IPS-11a (cell line): ENCODE results near the gene AGAP3.

ENCODE experiments used
- H3K4me3 ChIP-seq: one replicate; pipeline ENCODE4 v1.5.1; 2013; ENCODE audit warnings: low read depth, low read length, control low read depth

The AGAP3 gene

DNA sequence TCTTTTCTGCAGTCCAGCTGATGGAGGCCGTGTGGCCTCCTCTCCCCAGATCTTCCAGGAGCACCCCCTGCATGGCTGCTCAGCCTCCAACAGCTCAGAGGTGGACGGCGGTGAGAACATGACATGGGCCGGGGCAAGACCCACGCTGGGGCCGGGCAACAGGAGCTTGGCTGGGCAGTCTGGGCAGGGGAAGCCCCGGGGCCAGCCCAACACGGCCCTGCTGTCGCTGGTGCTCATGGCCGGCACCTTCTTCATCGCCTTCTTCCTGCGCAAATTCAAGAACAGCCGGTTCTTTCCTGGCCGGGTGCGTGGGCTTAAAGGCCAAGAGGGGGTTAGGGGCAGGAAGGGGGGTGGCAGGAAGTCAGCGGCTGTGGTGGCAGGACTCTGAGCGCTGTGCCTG is 12.3 kb upstream of the AGAP3 start:
- no peak overlapping the region for H3K4me3 ChIP-seq

DNA sequence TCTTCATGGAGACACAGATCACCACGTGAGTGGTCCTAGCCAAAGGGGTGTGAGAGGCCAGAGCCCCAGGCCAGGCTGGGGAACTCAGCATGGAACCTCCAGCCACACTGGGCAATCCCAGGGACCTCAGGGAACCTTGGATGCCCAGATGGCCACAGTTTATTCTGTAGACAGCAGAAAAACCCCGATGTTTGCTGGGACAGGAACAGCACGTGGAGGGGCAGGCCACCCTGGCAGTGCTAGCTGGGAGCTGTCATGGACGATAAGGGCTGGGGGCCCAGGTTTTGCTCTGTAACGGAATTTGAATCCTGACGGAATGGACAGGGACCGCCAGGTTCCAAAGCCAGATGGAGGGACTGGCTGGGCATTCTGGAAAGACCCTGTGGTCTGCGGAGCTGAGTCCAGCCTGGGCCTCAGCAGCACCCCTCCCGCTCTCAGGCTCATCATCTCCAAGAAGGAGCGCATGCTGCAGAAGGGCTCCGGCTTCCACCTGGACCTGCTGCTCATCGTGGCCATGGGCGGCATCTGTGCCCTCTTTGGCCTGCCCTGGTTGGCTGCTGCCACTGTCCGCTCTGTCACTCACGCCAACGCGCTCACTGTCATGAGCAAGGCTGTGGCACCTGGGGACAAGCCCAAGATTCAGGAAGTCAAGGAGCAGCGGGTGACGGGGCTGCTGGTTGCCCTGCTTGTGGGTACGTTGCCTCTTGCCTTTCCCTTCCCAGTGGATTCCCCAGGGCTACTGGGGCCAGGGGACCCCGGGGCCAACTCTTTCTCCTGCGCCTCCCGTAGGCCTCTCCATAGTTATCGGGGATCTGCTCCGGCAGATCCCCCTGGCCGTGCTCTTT is 11.2 kb upstream of the AGAP3 start:
- H3K4me3 ChIP-seq: no peak overlapping the region

DNA sequence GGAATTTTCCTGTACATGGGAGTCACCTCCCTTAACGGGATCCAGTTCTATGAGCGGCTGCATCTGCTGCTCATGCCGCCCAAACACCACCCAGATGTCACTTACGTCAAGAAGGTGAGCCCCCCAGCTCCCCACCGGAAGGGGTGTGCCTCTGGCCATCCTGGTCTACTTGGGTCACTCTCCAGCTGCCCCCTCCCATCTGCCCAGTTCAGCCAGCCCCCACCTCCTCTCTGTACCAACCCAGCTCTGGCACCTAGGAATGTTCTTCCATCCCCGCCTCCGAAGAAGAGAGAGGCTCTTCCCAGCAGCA is 10.7 kb upstream of the AGAP3 start:
- H3K4me3 ChIP-seq: no peak overlapping the region

DNA sequence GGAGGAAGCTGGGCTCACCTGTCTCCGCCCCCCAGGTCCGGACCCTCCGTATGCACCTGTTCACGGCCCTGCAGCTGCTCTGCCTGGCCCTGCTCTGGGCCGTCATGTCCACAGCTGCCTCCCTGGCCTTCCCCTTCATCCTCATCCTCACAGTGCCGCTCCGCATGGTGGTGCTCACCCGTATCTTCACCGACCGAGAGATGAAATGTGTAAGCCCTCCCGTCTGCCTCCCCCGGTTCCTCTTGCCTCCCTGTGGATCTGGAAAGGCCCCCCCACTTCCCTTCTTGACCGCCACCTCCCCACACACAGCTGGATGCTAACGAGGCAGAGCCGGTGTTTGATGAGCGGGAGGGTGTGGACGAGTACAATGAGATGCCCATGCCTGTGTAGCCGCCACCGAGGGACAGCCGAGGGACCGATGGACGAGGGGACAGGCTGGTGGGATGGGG is 10.3 kb upstream of the AGAP3 start:
- no peak overlapping the region for H3K4me3 ChIP-seq

DNA sequence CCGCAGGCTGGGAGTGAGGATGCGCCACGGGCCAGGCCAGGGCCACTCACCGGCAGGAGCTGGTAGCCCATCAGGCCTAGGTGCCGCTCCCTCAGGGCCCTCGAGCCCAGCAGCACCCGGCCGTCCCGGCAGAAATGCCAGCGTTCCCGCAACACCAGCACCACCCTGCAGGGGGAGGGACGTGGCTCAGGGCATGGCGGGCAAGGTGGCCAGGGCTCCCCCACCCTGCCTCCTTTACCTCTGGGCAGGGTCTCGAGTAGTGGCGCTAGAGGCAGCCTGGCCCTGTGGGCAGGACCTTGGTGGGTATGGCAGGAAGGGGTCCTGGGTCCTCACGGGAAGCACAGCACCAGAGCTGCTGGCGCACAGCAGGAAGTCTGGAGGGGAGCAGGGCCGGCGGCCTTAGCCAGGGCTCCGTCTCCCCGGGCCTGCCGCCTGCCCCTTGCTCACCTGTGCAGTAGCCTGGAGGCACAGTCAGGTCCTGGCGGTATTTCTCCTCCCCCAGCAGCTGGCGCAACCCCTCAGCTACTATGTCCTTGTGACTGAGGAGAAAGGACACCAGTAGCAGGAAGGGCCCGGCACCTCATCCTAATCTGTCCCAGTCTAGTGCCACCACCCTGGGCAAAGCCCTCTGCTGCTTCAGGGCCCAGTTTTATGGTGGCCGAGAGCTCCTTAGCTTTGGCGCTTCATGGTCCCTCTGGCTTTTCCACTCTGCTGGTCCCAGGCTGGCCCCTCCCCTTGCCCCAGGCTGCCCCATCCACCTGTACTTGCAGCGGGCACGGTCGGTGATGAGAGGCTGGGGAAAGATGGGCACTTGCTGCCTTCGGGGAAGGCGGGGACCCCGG is 9.2 kb upstream of the AGAP3 start:
- no peak overlapping the region for H3K4me3 ChIP-seq

DNA sequence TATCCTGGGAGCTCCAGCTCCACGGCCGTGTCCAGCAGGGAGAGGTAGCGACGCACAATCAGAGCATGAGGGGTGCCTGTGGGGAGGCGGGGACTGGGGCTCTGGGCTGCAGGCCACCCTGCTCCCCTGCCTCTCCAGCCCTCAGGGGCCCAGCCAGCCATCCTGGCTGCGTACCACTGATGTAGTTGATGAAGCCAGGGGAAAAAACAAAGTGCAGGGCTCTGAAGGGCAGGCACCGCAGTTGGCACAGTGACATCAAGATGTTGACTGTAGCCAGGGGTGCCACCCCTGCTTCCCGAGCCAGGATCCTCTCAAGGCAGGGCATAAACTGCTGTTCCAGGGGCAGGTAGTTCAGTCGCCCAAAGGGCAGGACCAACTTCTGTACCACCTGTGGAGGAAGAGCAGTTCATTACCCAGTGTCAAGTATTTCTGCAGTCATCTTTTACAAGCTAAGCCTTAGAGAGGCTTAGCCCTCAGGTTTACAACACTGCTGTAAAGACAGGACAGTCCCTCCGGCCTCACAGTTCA is 8.5 kb upstream of the AGAP3 start:
- H3K4me3 ChIP-seq: no peak overlapping the region

DNA sequence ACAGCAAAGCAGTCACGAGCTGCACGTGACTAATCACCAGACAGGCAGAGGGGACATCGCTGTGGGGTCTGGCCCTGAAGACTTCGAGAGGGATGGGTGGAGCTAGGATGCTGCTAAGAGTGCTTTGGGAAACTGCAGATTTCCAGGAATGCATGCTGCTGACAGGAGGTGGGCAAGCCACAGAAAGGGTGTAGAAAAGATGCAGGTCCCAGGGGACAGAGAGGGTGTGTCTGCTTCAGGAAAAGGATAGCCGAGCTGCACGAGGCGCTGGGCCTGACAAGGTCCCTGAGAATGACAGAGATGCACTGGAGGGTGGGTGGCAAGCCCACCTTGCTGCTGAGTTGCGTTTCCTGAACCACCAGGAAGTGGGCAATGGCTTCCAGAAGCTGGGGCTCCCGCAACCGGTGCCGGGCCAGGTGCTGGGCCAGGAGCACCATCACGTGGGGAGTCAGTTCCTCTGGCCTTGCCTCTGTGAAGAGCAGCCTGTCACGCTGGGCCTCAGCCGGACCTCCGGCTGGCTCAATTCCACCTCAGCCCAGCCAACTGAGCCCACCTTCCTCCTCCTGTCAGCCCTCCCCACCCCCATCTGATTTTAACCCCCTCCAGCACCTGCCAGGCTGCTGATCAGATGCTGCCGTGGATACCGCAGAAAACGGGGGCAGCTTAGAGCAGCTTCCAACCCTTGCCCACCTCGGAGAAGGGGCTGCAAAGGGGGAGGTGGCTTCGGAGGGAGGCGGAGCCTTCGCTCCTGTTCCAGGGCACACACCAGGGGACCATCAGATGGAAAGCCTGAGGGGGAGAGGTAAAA is 7.8 kb upstream of the AGAP3 start:
- no peak overlapping the region for H3K4me3 ChIP-seq

DNA sequence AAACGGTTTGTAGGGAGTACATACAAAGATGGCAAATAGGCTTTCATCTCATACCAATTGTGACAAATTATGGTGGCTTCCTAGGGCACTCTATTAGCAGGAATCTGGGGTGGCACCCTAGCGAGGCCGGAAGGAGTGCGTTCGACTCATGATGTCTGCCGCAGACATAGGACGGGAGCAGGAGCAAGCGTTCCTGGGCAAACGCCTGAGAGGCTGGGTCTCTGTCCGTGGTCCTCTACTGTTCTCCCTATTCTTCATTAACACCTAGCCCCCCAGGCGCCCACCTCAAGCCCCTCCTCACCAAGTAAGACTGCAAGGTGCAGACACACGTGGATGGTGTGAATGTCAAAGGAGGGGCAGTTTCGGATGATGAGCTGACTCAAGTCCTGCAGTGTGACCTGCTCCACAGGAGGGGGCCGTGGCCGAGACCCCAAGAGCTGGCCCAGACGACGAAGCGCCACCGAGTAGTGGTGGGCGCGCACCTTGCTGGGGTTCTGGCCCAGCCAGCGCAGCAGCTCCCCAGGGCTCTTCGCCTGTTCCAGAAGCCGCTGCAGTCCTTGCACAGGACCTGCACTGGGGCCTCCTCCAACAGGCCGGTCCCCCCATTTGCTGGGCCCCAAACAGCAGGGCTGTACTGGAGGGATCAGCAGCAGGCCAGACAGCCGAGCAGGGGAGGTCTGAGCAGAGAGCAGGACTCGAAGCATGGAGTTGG is 6.9 kb upstream of the AGAP3 start:
- peak overlapping the region; percentile 84 for H3K4me3 ChIP-seq

DNA sequence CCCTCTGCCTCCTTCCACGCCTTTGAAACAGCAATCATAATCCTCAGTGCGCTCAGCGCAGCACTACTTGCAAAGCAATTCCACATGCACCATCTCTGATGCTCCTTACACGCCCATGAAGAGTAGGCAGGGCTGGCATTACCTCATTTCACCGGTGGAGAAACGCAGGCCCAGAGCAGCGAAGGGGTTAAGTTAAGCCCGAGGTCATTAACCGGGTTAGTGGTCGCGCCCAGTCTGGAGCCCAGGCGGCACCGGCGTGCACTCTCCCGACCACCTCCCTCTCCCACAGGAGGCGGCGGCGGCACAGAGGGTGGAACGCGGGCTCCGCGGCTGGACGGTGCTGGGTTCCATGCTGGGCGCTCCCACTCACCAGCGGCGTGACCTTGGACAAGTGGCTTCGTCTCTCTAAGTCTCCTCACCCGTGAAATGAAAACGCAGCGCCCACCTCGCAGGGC is 6.2 kb upstream of the AGAP3 start:
- H3K4me3 ChIP-seq: peak overlapping the region; percentile 84

DNA sequence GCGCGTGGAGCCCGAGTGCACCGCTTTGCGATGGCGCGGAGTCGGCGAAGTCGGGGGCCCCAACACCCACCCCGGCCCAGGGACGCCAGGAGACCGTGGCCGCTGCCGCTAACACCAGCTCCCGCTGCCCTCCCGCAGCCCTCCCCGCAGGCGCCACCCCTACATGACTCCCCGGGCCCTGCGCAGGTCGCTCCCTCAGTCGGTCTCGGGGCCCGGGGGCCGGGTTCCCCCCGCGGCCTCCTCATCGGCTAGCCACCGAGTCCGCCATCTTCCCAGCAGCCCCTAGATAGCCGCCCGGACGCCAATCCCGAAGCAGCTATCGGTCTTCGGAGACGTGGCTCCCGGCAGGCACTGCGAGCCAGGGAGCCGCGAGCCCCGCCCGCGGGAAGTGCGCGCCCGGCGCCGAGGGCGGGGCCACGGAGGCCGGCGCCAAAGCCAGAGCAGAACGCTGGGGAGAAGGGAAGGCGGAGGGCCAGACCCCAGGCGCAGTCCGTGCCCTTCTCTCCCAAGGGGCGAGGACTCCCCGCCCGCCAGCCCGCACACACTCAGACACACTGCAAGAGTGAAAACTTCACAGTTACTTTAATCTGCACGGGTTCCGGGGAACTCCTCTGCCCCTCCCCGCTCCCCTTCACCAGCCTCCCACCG is 5.6 kb upstream of the AGAP3 start, which contains the start of gene FASTK:
FASTK (minus strand) TSS at position 288 of the 648 bp plus-strand sequence; CDS start at position 245, 43 bp downstream.
- H3K4me3 ChIP-seq: peak within 1 kb of the TSS; percentile 84

DNA sequence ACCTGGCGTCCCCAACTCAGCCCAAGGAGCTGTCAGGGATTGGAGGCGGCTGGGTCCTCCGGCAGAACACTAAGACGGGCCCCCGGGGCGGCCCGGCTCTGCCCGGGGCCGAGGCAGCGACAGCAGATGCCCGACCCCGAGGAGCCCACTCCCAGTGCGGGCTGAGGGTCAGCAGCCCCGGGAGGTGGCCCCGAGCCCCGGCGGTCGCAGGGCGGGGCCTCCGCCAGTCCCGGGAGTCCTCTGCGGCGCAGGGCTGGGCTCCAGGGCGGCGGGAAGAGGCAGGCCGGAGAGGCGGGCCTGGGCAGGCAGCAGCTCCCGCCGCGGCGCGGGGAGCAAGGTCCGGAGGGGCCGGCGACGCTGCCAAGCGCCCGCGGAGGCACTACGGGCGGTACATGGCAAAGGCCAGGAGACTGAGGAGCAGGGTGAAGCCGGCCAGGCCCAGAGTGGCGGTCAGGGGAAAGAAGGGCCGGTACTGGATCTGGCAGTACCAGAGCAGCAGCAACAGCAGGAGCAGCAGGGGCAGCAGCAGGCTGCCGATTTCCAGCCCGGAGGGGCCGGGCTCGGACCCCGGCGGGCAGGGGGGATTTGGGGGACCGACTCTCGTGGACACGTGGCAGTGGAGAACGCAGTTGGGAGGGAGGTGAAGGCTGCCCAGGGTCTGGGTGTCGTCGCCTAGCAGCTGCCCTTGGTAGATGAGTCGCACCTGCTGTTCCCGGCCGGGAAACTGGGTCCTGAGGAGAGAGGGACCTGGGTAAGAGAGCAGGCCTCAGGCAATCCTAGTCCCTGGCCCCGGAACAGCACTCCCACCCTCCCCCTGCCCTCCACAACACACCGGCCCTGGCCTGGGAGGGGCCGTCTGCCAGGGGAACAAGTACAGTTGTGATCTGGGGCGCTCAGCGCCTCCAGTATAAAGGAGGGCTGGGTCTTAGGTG is 4.8 kb upstream of the AGAP3 start:
- H3K4me3 ChIP-seq: peak overlapping the region; percentile 84

DNA sequence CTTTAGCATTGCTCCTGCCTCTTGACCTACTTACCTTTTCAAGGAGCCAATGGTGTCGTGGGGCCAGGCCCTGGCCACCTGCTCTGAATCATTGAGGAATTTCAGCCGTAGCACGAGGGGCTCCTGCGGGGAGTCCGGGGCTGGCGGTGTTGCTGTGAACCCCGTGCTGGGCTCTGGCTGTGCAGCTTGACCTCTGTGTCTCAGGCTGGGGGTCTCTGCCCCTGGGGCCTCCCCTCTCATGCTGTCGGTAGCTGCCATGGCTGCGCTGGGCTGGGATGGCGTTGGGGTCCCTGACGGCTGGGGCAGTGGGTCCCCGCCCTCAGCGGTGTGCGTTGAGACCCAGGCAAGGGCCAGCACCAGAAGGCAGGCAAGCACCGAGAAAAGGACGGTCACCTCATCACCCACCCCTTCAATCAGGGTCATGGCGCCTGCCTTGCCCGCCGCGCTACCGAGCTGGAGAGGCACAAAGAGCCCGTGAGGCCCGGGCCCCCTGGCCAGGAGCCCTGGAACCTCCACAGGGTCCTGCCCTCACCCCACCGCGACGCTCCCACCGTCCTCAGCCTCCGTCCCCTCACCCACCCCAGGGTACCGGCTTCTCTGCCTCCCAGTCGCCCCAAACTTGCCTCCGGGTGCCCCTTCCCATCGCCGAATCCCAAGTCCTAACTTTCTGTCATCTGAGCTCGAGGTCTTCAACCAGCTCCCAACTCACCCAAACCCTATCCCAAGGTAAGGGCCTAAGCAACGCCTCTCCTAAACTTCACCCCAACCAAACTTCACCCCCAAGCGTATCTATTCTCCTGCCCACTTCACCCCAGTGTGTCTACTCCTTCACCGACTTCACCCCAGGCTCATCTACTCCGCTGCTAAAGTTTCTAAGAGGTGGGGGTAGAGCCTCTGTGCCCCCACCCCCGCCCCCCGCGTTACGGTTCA is 3.9 kb upstream of the AGAP3 start:
- peak overlapping the region; percentile 39 for H3K4me3 ChIP-seq

DNA sequence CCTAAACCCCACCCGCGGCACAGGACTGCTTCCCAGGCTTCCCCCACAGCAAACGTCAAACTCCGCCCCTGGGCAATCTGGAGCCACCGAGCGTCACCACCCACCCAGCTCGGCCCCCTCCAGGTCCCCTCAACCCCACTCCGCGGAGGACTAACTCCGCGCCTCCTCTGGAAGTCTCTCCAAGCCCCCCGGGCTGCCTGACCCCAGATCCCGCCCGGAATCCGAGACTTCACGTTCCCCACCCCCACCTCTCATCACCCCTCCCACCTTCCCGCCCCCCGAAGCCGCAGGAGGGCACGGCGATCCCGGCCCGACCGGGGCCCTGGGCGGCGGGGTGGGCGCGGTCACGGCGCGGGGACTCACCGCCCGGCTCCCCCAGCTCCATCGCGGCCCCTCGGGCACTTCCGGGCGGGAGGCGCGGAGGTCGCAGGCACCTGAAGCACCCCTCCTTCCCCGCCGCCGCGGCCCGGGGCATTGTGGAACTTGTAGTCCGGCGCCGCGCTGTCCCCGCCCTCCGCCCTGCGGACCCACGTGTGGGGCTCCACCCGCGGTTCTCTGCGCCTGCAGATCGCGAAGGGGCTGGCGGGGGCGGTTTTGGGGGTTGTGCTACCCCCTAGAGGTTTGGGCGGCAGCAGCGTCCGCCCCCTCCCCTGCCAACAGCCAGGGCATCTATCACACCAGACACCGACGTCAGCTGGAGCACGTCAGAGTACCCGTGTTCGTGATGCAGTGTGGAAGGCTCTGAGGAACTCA is 3.0 kb upstream of the AGAP3 start, which contains the start of gene TMUB1:
TMUB1 (minus strand) TSS at position 423 of the 753 bp plus-strand sequence. CDS start 930 bp downstream, outside the sequence.
- H3K4me3 ChIP-seq: peak within 1 kb of the TSS; percentile 39

DNA sequence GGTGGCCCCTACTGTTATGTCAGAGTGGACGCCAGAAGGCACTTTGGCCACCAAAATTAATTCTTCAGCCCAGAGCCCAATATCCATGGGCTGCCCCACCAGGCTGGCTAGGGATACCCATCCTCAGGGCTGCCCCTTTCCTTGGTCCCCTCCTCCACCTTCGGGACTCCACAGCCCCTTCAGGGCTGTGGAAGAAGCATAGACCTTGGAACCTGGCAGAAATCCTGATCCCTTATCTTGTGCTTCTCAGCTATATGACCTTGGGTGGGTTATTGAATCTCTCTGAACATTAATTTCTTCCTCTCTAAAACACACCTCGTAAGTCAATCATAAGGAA is 2.5 kb upstream of the AGAP3 start:
- H3K4me3 ChIP-seq: peak overlapping the region; percentile 39

DNA sequence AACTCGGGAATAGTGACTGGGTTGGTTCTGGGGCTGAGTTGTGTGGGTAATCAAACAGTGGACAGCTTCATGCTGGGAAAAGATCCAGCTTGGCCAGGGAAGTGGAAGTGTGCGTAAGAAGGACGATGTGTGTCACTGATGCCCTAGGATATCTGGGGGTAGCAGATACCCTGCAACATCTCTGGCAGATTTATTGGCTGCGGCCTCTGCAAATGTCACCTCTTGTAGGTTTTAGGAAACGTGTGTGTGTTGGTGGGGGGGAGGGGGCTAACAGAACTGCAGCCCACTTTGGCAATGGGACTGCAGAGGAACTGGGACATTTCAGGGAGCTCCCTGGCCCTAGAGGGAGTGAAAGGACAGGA is 965 bp upstream of the AGAP3 start:
- H3K4me3 ChIP-seq: peak overlapping the region; percentile 58

DNA sequence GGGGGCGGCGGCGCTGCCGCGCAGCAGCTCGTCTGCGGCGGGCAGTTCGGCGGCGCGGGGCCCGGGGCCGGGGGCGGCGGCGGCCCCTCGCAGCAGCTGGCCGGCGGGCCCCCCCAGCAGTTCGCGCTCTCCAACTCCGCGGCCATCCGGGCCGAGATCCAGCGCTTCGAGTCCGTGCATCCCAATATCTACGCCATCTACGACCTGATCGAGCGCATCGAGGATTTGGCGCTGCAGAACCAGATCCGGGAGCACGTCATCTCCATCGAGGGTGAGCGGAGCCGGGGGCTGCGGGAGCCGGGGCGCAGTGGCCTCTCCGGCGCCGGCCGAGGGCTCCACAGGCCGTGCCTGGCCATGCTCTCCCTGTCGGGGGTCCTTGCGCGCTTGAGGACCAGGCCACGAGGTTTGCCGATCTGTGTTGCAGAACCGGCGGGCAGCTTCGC is 548 bp downstream of the AGAP3 start:
- H3K4me3 ChIP-seq: peak overlapping the region; percentile 65
